ENCODE results near the gene CCNC. TPM values are rescaled to one million over a fixed set of nuclear protein-coding genes. Genes with fewer than 3 reads are reported as not detected.

The CCNC gene
- total and polyA plus RNA-seq, 2 donors, result 61.2 to 67.0 TPM

- H3K27me3 ChIP-seq (ENCODE audit: control insufficient read depth in 2 of 2, insufficient read depth in 1 of 2, low read length in 1 of 2), result no peaks in the 10 kb centered on the region
- H3K9me3 ChIP-seq (ENCODE audit: control insufficient read depth in 2 of 2, insufficient read depth in 1 of 2, low read length in 1 of 2), result peaks cover 0 to under 1% of the 10 kb centered on the region in 2 donors
- peaks cover 4 to 13% of the 10 kb centered on the region in 2 donors for H3K36me3 ChIP-seq (ENCODE audit: control insufficient read depth in 2 of 2, insufficient read depth in 2 of 2, low read length in 1 of 2)
- DNase-seq (ENCODE audit: low read depth in 6 of 9, low spot score in 9 of 9), result no peak
- no peak overlapping the region for H3K27ac ChIP-seq (ENCODE audit: low read depth in 1 of 2, low read length in 1 of 2)
- H3K4me3 ChIP-seq (ENCODE audit: low read length in 2 of 2), result no peak overlapping the region
- 97% methylated on average over 4 of the region's 4 CpGs for WGBS
- no peaks in the 10 kb centered on the region for H3K4me1 ChIP-seq (ENCODE audit: control insufficient read depth in 2 of 2, insufficient read depth in 2 of 2, low read length in 2 of 2)
Measured at GRCh38 chr6:99563056-99563723, 5.3 kb downstream of the CCNC start.

- no peak overlapping the region for H3K27ac ChIP-seq (ENCODE audit: low read depth in 1 of 2, low read length in 1 of 2)
- no peak overlapping the region for H3K4me3 ChIP-seq (ENCODE audit: low read length in 2 of 2)
- no peak for DNase-seq (ENCODE audit: low read depth in 6 of 9, low spot score in 9 of 9)
- H3K27me3 ChIP-seq (ENCODE audit: control insufficient read depth in 2 of 2, insufficient read depth in 1 of 2, low read length in 1 of 2), result no peaks in the 10 kb centered on the region
- no peaks in the 10 kb centered on the region for H3K9me3 ChIP-seq (ENCODE audit: control insufficient read depth in 2 of 2, insufficient read depth in 1 of 2, low read length in 1 of 2)
- peaks cover 13 to 35% of the 10 kb centered on the region in 2 donors for H3K36me3 ChIP-seq (ENCODE audit: control insufficient read depth in 2 of 2, insufficient read depth in 2 of 2, low read length in 1 of 2)
- WGBS, result 98% methylated on average over 4 of the region's 4 CpGs
- no peaks in the 10 kb centered on the region for H3K4me1 ChIP-seq (ENCODE audit: control insufficient read depth in 2 of 2, insufficient read depth in 2 of 2, low read length in 2 of 2)
Measured at GRCh38 chr6:99560668-99561067, 7.8 kb downstream of the CCNC start.

GRCh38 chr6:99559057-99559456 is 9.4 kb downstream of the CCNC start:
- Histone ChIP-seq H3K4me1 (ENCODE audit: control insufficient read depth in 2 of 2, insufficient read depth in 2 of 2, low read length in 2 of 2) (no peaks in the 10 kb centered on the region), H3K36me3 (ENCODE audit: control insufficient read depth in 2 of 2, insufficient read depth in 2 of 2, low read length in 1 of 2) (peaks cover 18 to 48% of the 10 kb centered on the region in 2 donors), H3K27me3 (ENCODE audit: control insufficient read depth in 2 of 2, insufficient read depth in 1 of 2, low read length in 1 of 2) (no peaks in the 10 kb centered on the region), H3K27ac (ENCODE audit: low read depth in 1 of 2, low read length in 1 of 2) (no peak overlapping the region), H3K9me3 (ENCODE audit: control insufficient read depth in 2 of 2, insufficient read depth in 1 of 2, low read length in 1 of 2) (no peaks in the 10 kb centered on the region), H3K4me3 (ENCODE audit: low read length in 2 of 2) (no peak overlapping the region)
- WGBS, result 97% methylated on average over 2 of the region's 2 CpGs
- no peak for DNase-seq (ENCODE audit: low read depth in 6 of 9, low spot score in 9 of 9)

GRCh38 chr6:99553888-99554287 is 14.6 kb downstream of the CCNC start:
- no peak overlapping the region for H3K4me3 ChIP-seq (ENCODE audit: low read length in 2 of 2)
- WGBS, result 98% methylated on average over 2 of the region's 2 CpGs
- no peaks in the 10 kb centered on the region for H3K9me3 ChIP-seq (ENCODE audit: control insufficient read depth in 2 of 2, insufficient read depth in 1 of 2, low read length in 1 of 2)
- peaks cover 19 to 53% of the 10 kb centered on the region in 2 donors for H3K36me3 ChIP-seq (ENCODE audit: control insufficient read depth in 2 of 2, insufficient read depth in 2 of 2, low read length in 1 of 2)
- H3K27ac ChIP-seq (ENCODE audit: low read depth in 1 of 2, low read length in 1 of 2), result no peak overlapping the region
- DNase-seq (ENCODE audit: low read depth in 6 of 9, low spot score in 9 of 9), result no peak
- no peaks in the 10 kb centered on the region for H3K27me3 ChIP-seq (ENCODE audit: control insufficient read depth in 2 of 2, insufficient read depth in 1 of 2, low read length in 1 of 2)
- H3K4me1 ChIP-seq (ENCODE audit: control insufficient read depth in 2 of 2, insufficient read depth in 2 of 2, low read length in 2 of 2), result no peaks in the 10 kb centered on the region

- no peaks in the 10 kb centered on the region for H3K4me1 ChIP-seq (ENCODE audit: control insufficient read depth in 2 of 2, insufficient read depth in 2 of 2, low read length in 2 of 2)
- DNase-seq (ENCODE audit: low read depth in 6 of 9, low spot score in 9 of 9), result no peak
- no peaks in the 10 kb centered on the region for H3K9me3 ChIP-seq (ENCODE audit: control insufficient read depth in 2 of 2, insufficient read depth in 1 of 2, low read length in 1 of 2)
- WGBS, result 98% methylated on average over 3 of the region's 3 CpGs
- H3K36me3 ChIP-seq (ENCODE audit: control insufficient read depth in 2 of 2, insufficient read depth in 2 of 2, low read length in 1 of 2), result peaks cover 18 to 48% of the 10 kb centered on the region in 2 donors
- no peak overlapping the region for H3K27ac ChIP-seq (ENCODE audit: low read depth in 1 of 2, low read length in 1 of 2)
- H3K4me3 ChIP-seq (ENCODE audit: low read length in 2 of 2), result no peak overlapping the region
- no peaks in the 10 kb centered on the region for H3K27me3 ChIP-seq (ENCODE audit: control insufficient read depth in 2 of 2, insufficient read depth in 1 of 2, low read length in 1 of 2)
Measured at GRCh38 chr6:99550046-99550748, 18.3 kb downstream of the CCNC start.

- no peaks in the 10 kb centered on the region for H3K4me1 ChIP-seq (ENCODE audit: control insufficient read depth in 2 of 2, insufficient read depth in 2 of 2, low read length in 2 of 2)
- no peak overlapping the region for H3K4me3 ChIP-seq (ENCODE audit: low read length in 2 of 2)
- DNase-seq (ENCODE audit: low read depth in 6 of 9, low spot score in 9 of 9), result no peak
- no peak overlapping the region for H3K27ac ChIP-seq (ENCODE audit: low read depth in 1 of 2, low read length in 1 of 2)
- peaks cover 18 to 48% of the 10 kb centered on the region in 2 donors for H3K36me3 ChIP-seq (ENCODE audit: control insufficient read depth in 2 of 2, insufficient read depth in 2 of 2, low read length in 1 of 2)
- no peaks in the 10 kb centered on the region for H3K27me3 ChIP-seq (ENCODE audit: control insufficient read depth in 2 of 2, insufficient read depth in 1 of 2, low read length in 1 of 2)
- H3K9me3 ChIP-seq (ENCODE audit: control insufficient read depth in 2 of 2, insufficient read depth in 1 of 2, low read length in 1 of 2), result no peaks in the 10 kb centered on the region
- WGBS, result over 99% methylated on average over 4 of the region's 4 CpGs
Measured at GRCh38 chr6:99548706-99549105, 19.8 kb downstream of the CCNC start.

GRCh38 chr6:99547526-99547925 is 20.9 kb downstream of the CCNC start:
- Histone ChIP-seq H3K27me3 (ENCODE audit: control insufficient read depth in 2 of 2, insufficient read depth in 1 of 2, low read length in 1 of 2) (no peaks in the 10 kb centered on the region), H3K36me3 (ENCODE audit: control insufficient read depth in 2 of 2, insufficient read depth in 2 of 2, low read length in 1 of 2) (peaks cover 18 to 49% of the 10 kb centered on the region in 2 donors), H3K4me3 (ENCODE audit: low read length in 2 of 2) (no peak overlapping the region), H3K9me3 (ENCODE audit: control insufficient read depth in 2 of 2, insufficient read depth in 1 of 2, low read length in 1 of 2) (no peaks in the 10 kb centered on the region), H3K27ac (ENCODE audit: low read depth in 1 of 2, low read length in 1 of 2) (no peak overlapping the region), H3K4me1 (ENCODE audit: control insufficient read depth in 2 of 2, insufficient read depth in 2 of 2, low read length in 2 of 2) (no peaks in the 10 kb centered on the region)
- WGBS, result over 99% methylated on average over 4 of the region's 4 CpGs
- no peak for DNase-seq (ENCODE audit: low read depth in 6 of 9, low spot score in 9 of 9)

GRCh38 chr6:99545442-99545841 is 23.0 kb downstream of the CCNC start:
- Histone ChIP-seq H3K27ac (ENCODE audit: low read depth in 1 of 2, low read length in 1 of 2) (no peak overlapping the region), H3K36me3 (ENCODE audit: control insufficient read depth in 2 of 2, insufficient read depth in 2 of 2, low read length in 1 of 2) (peaks cover 17 to 54% of the 10 kb centered on the region in 2 donors), H3K4me1 (ENCODE audit: control insufficient read depth in 2 of 2, insufficient read depth in 2 of 2, low read length in 2 of 2) (no peaks in the 10 kb centered on the region), H3K9me3 (ENCODE audit: control insufficient read depth in 2 of 2, insufficient read depth in 1 of 2, low read length in 1 of 2) (no peaks in the 10 kb centered on the region), H3K27me3 (ENCODE audit: control insufficient read depth in 2 of 2, insufficient read depth in 1 of 2, low read length in 1 of 2) (no peaks in the 10 kb centered on the region), H3K4me3 (ENCODE audit: low read length in 2 of 2) (no peak overlapping the region)
- DNase-seq (ENCODE audit: low read depth in 6 of 9, low spot score in 9 of 9), result no peak
- 58% methylated on average over 1 of the region's 1 CpG for WGBS

- H3K4me3 ChIP-seq (ENCODE audit: low read length in 2 of 2), result no peak overlapping the region
- no peaks in the 10 kb centered on the region for H3K9me3 ChIP-seq (ENCODE audit: control insufficient read depth in 2 of 2, insufficient read depth in 1 of 2, low read length in 1 of 2)
- H3K4me1 ChIP-seq (ENCODE audit: control insufficient read depth in 2 of 2, insufficient read depth in 2 of 2, low read length in 2 of 2), result no peaks in the 10 kb centered on the region
- no peaks in the 10 kb centered on the region for H3K27me3 ChIP-seq (ENCODE audit: control insufficient read depth in 2 of 2, insufficient read depth in 1 of 2, low read length in 1 of 2)
- H3K27ac ChIP-seq (ENCODE audit: low read depth in 1 of 2, low read length in 1 of 2), result no peak overlapping the region
- peaks cover 15 to 51% of the 10 kb centered on the region in 2 donors for H3K36me3 ChIP-seq (ENCODE audit: control insufficient read depth in 2 of 2, insufficient read depth in 2 of 2, low read length in 1 of 2)
- DNase-seq (ENCODE audit: low read depth in 6 of 9, low spot score in 9 of 9), result no peak
Measured at GRCh38 chr6:99543968-99544367, 24.5 kb downstream of the CCNC start.
